ENCODE measurements around the gene LINGO3. TPM values are rescaled to one million over a fixed set of nuclear protein-coding genes. Genes with fewer than 3 reads are reported as not detected.
A peak's percentile ranks its signal among the peaks of the same experiment; 100 is the strongest.
"Not testable (repeated sequence)": the region's sequence is repeated elsewhere in the genome, so short reads cannot be mapped to it uniquely, and the experiment has no call there.

Gene LINGO3
- total RNA-seq, 2 donors from 2014 or later: 0.68 TPM; not detected in 1

GRCh38 chr19:2286402-2287140 is 21.4 kb downstream of the LINGO3 start:
- no peaks in the 10 kb centered on the region for H3K9me3 ChIP-seq
- peaks cover 11% of the 10 kb centered on the region for H3K27me3 ChIP-seq (replicated peaks; ENCODE audit: insufficient read depth)
- no peaks in the 10 kb centered on the region for H3K36me3 ChIP-seq
- WGBS: 89% methylated on average over 20 of the region's 20 CpGs
- no peak overlapping the region for H3K4me3 ChIP-seq
- no peak for DNase-seq (ENCODE audit: low spot score)
- peaks cover 26% of the 10 kb centered on the region for H3K4me1 ChIP-seq (replicated peaks)
- intact Hi-C loops (cut with DNase I): no loop called here
- TF ChIP-seq CTCF (IDR thresholded peaks at IDR 0.05): no peak
- TF ChIP-seq POLR2AphosphoS5 (IDR thresholded peaks at IDR 0.05): no peak
- TF ChIP-seq POLR2A (IDR thresholded peaks at IDR 0.05): no peak
- no peak overlapping the region for H3K27ac ChIP-seq

GRCh38 chr19:2283835-2284507 is 24.0 kb downstream of the LINGO3 start:
- Histone ChIP-seq H3K9me3 (no peaks in the 10 kb centered on the region), H3K27me3 (replicated peaks; ENCODE audit: insufficient read depth) (peaks cover 5% of the 10 kb centered on the region), H3K4me1 (replicated peaks) (peaks cover 5% of the 10 kb centered on the region), H3K27ac (no peak overlapping the region), H3K36me3 (no peaks in the 10 kb centered on the region), H3K4me3 (no peak overlapping the region)
- intact Hi-C loops (cut with DNase I): no loop called here
- WGBS: 95% methylated on average over 8 of the region's 8 CpGs
- DNase-seq (ENCODE audit: low spot score): no peak
- TF ChIP-seq POLR2AphosphoS5 (IDR thresholded peaks at IDR 0.05) (no peak), CTCF (IDR thresholded peaks at IDR 0.05) (no peak), POLR2A (IDR thresholded peaks at IDR 0.05) (no peak)

GRCh38 chr19:2282862-2283237 is 25.1 kb downstream of the LINGO3 start:
- Histone ChIP-seq H3K27ac (no peak overlapping the region), H3K36me3 (no peaks in the 10 kb centered on the region), H3K4me3 (no peak overlapping the region), H3K27me3 (replicated peaks; ENCODE audit: insufficient read depth) (no peaks in the 10 kb centered on the region), H3K9me3 (no peaks in the 10 kb centered on the region), H3K4me1 (replicated peaks) (peaks cover 5% of the 10 kb centered on the region)
- 73% methylated on average over 11 of the region's 11 CpGs for WGBS
- DNase-seq (ENCODE audit: low spot score): no peak
- no peak for TF ChIP-seq POLR2AphosphoS5 (IDR thresholded peaks at IDR 0.05)
- TF ChIP-seq POLR2A (IDR thresholded peaks at IDR 0.05): no peak
- TF ChIP-seq CTCF (IDR thresholded peaks at IDR 0.05): no peak
- intact Hi-C loops (cut with DNase I): no loop called here

GRCh38 chr19:2282062-2282861 is 25.7 kb downstream of the LINGO3 start, which contains the start of gene PEAK3:
Gene PEAK3 (minus strand): TSS chr19:2282175. CDS start chr19:2280931, 1,244 bp downstream.
- 16% methylated on average over 40 of the region's 41 CpGs for WGBS
- Histone ChIP-seq H3K4me3 (peak within 1 kb of the TSS in 1 of 2 donors; percentile 22), H3K4me1 (replicated peaks) (peaks cover 5% of the 10 kb centered on the region), H3K36me3 (no peaks in the 10 kb centered on the region), H3K9me3 (no peaks in the 10 kb centered on the region), H3K27ac (peak within 1 kb of the TSS in 1 of 2 donors; percentile 20), H3K27me3 (replicated peaks; ENCODE audit: insufficient read depth) (no peaks in the 10 kb centered on the region)
- TF ChIP-seq POLR2A (IDR thresholded peaks at IDR 0.05) (no peak), CTCF (IDR thresholded peaks at IDR 0.05) (no peak), POLR2AphosphoS5 (IDR thresholded peaks at IDR 0.05) (no peak)
- peak; percentile 31 for DNase-seq (ENCODE audit: low spot score)
- intact Hi-C loops (cut with DNase I): no loop called here

- intact Hi-C loops (cut with DNase I); H3K4me1 ChIP-seq (replicated peaks); DNase-seq (ENCODE audit: low spot score); H3K9me3 ChIP-seq; H3K27me3 ChIP-seq (replicated peaks; ENCODE audit: insufficient read depth); H3K36me3 ChIP-seq: not testable (repeated sequence)
- 30% methylated on average over 15 of the region's 16 CpGs for WGBS
- Histone ChIP-seq H3K27ac (peak overlapping the region in 1 of 2 donors; percentile 20), H3K4me3 (peak overlapping the region in 1 of 2 donors; percentile 22)
Measured at GRCh38 chr19:2281265-2282061, 26.5 kb downstream of the LINGO3 start.
